Loucy (cell line): ENCODE data around the gene XIST.

Experiments
- H2AFZ ChIP-seq: fragments of 200-600 bp; sonication (generic); 2 replicates; pipeline ENCODE4 v1.6.0; 2016; ENCODE audit warnings: antibody characterized with exemption, mild to moderate bottlenecking, low read length, moderate library complexity
- H3F3A ChIP-seq: fragments of 200-600 bp; 2 replicates; pipeline ENCODE4 v1.6.0; 2016; ENCODE audit warnings: antibody characterized with exemption, low read depth, mild to moderate bottlenecking
- H3K27me3 ChIP-seq: fragments of 200-600 bp; sonication (generic); 2 replicates; pipeline ENCODE4 v1.6.1; 2014; ENCODE audit warnings: low read length, mild to moderate bottlenecking; ENCODE audit not compliant: insufficient read depth, poor library complexity, severe bottlenecking
- H3K36me3 ChIP-seq: fragments of 200-600 bp; sonication (generic); 2 replicates; pipeline ENCODE4 v1.6.1; 2016; ENCODE audit warnings: low read length; ENCODE audit not compliant: insufficient read depth
- H3K4me1 ChIP-seq: fragments of 200-600 bp; sonication (generic); 2 replicates; pipeline ENCODE4 v1.5.1; 2014; ENCODE audit warnings: low read length, mild to moderate bottlenecking; ENCODE audit not compliant: insufficient read depth, poor library complexity, severe bottlenecking
- H3K4me2 ChIP-seq: fragments of 200-600 bp; sonication (generic); 2 replicates; pipeline ENCODE4 v1.6.0; 2014; ENCODE audit warnings: antibody characterized with exemption, low read length, low read depth, mild to moderate bottlenecking; ENCODE audit not compliant: poor library complexity, severe bottlenecking
- H3K4me3 ChIP-seq: fragments of 200-600 bp; sonication (generic); 2 replicates; pipeline ENCODE4 v1.5.1; 2014; ENCODE audit warnings: low read length, mild to moderate bottlenecking, mixed read lengths; ENCODE audit not compliant: poor library complexity, severe bottlenecking
- H3K79me2 ChIP-seq: fragments of 200-600 bp; sonication (generic); 2 replicates; pipeline ENCODE4 v1.6.1; 2014; ENCODE audit warnings: low read length; ENCODE audit not compliant: insufficient read depth
- H3K9ac ChIP-seq: fragments of 200-600 bp; sonication (generic); 2 replicates; pipeline ENCODE4 v1.6.0; 2014; ENCODE audit warnings: mild to moderate bottlenecking, low read depth, low read length, moderate library complexity; ENCODE audit not compliant: poor library complexity, severe bottlenecking
- H3K9me2 ChIP-seq: fragments of 200-600 bp; sonication (generic); replicated peaks from 2 replicates; pipeline ENCODE4 v1.6.1; 2016; ENCODE audit warnings: low read depth, low read length, mixed read lengths
- H3K9me3 ChIP-seq: fragments of 200-600 bp; sonication (generic); 2 replicates; pipeline ENCODE4 v1.6.1; 2014; ENCODE audit warnings: mild to moderate bottlenecking, antibody characterized with exemption, low read length, low read depth; ENCODE audit not compliant: insufficient read depth
- H4K20me1 ChIP-seq: fragments of 200-600 bp; sonication (generic); 2 replicates; pipeline ENCODE4 v1.6.0; 2014; ENCODE audit warnings: antibody characterized with exemption, low read length, mild to moderate bottlenecking; ENCODE audit not compliant: insufficient read depth, poor library complexity, severe bottlenecking
- EZH2phosphoT487 ChIP-seq: fragments of 200-600 bp; IDR thresholded peaks from 2 replicates; pipeline ENCODE4 v1.6.1; 2018; ENCODE audit warnings: antibody characterized with exemption, mild to moderate bottlenecking, moderate library complexity, borderline replicate concordance
- TF ChIP-seq, protein P1 (sequence below): fragments of 200-600 bp; sonication (generic); conservative IDR thresholded peaks from 2 replicates; pipeline ENCODE4 v1.5.1; 2014; ENCODE audit warnings: mild to moderate bottlenecking, antibody characterized with exemption, low read length

The XIST gene

DNA sequence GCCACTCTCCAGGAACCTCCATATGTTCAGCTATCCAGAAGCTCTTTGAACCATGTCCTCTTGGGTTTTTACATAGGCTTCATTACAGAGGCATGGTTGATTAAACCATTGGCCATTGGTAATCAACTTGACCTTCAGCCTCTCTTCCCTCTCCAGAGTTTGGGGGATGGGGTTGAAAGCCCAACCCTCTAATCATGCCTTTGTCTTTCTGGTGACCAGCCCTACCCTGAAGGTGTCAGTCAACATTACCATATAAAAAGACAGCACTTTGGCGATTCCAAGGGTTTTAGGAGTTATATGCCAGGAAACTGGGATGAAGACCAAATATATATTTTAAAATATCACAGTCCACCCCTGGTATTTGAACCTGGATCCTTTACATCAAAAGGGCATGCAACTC lies 67.0 kb downstream of the XIST start:
- Histone ChIP-seq H3K9me2 (no peaks in the 10 kb centered on the region), H3K4me3 (no peak overlapping the region), H2AFZ (no peak overlapping the region), H4K20me1 (no peaks in the 10 kb centered on the region), H3K79me2 (no peaks in the 10 kb centered on the region), H3K4me1 (no peaks in the 10 kb centered on the region), H3F3A (no peaks in the 10 kb centered on the region), H3K36me3 (no peaks in the 10 kb centered on the region), H3K9me3 (no peaks in the 10 kb centered on the region), H3K9ac (no peak overlapping the region), H3K27me3 (no peaks in the 10 kb centered on the region), H3K4me2 (no peak overlapping the region)
- TF ChIP-seq, protein P1, sequence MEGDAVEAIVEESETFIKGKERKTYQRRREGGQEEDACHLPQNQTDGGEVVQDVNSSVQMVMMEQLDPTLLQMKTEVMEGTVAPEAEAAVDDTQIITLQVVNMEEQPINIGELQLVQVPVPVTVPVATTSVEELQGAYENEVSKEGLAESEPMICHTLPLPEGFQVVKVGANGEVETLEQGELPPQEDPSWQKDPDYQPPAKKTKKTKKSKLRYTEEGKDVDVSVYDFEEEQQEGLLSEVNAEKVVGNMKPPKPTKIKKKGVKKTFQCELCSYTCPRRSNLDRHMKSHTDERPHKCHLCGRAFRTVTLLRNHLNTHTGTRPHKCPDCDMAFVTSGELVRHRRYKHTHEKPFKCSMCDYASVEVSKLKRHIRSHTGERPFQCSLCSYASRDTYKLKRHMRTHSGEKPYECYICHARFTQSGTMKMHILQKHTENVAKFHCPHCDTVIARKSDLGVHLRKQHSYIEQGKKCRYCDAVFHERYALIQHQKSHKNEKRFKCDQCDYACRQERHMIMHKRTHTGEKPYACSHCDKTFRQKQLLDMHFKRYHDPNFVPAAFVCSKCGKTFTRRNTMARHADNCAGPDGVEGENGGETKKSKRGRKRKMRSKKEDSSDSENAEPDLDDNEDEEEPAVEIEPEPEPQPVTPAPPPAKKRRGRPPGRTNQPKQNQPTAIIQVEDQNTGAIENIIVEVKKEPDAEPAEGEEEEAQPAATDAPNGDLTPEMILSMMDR = no peak
- no peak for TF ChIP-seq EZH2phosphoT487
